ENCODE data around the gene PRRT1.
"Not testable (repeated sequence)": the region's sequence is repeated elsewhere in the genome, so short reads cannot be mapped to it uniquely, and the experiment has no call there.

PRRT1 gene

DNA sequence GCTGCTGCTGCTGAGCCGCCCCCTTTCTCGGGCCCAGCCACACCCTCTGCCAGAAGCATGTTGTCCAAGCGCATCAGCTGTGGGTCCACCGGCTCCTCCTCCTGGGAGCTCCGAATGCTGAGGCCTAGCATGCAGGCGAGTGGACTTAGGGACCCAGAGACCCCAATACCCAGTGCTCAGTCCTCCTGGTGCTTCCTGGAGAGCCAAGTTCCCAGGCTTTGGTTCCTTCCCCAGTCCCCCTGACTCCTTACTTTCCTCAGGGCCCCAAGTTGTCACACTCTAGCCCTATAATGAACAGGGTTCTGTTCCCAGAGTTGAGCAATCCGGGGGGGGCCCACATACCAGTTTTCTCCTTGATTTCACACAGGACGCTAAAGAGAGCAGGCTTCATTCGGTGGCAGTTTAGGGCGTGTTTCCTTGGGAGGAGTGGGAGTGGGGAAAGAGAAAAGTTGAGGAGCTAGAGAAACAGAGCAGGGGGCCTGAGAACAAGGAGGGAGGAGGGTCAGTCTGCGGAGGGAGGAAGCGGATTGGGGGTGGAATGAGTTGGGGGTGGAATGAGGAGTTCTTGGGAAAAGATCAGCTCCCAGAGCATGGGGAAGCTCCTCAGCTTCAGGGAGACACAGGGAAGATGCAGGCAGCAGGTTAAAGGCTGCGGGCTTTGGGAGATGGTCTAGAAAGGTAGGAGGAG lies 36.8 kb upstream of the PRRT1 start:
- no peak for DNase-seq (ENCODE audit: low read depth in 3 of 3)

DNA sequence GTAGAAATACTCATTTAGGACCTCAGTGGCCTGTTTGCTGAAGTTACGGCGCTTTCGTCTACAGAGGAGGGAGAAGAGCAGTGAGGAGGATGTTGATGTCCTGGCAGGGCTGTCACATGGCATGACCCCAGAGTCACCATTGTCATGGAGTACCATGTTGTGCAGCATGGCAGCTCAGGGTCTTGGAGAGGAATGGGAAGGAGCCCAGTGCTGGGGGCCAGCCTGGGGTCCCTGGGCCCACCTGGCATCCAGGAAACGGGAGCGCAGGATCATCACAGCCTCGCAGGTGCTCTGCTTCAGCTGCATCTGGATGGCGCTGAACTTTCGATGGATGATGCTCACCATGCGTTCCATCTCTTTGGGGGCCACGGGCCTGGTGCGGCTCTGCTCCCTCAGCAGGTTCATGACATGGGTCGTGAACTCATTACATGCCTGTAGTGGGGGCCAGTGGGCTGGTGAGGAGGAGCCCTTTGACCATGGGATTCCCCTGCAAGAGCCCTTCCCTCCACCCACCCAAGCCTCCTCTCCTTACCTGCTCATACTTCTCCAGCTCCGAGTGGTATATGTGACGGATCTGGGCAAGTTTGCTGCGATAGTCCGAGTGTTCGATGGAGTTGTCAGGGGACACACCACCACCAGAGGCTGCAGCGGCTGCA lies 36.1 kb upstream of the PRRT1 start:
- not testable (repeated sequence) for DNase-seq (ENCODE audit: low read depth in 3 of 3)

DNA sequence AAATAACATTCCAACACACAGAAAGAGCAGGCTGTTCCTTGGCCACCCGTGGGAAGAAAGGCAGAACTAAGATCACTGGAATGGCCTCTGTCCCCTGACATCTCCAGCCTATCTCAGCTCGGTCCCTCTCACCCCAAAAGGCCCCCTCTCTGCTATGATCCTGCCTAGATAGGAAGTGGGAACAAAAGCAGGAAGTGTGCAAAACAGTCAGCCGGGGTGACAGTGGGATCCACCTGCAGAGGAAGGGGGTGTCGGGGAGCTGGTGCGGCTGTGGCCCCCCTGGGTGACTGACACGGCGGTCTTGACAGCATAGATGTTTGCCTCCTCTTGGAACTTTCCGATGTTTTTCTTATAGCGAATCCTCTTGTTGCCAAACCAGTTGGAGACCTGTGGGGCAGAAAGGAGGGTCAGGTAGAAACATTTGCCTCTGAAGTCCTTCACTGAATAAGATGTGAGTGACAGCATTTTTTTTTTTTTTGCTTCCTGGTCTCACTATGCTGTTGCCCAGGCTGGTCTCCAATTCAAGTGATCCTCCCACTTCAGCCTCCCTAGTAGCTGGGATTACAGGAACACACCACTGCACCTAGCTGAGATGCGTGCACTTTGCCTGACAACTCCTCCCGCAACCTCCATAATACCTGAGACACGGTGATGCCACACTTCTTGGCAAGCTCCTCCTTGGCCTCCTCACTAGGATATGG lies 35.4 kb upstream of the PRRT1 start:
- DNase-seq (ENCODE audit: low read depth in 3 of 3), result no peak

DNA sequence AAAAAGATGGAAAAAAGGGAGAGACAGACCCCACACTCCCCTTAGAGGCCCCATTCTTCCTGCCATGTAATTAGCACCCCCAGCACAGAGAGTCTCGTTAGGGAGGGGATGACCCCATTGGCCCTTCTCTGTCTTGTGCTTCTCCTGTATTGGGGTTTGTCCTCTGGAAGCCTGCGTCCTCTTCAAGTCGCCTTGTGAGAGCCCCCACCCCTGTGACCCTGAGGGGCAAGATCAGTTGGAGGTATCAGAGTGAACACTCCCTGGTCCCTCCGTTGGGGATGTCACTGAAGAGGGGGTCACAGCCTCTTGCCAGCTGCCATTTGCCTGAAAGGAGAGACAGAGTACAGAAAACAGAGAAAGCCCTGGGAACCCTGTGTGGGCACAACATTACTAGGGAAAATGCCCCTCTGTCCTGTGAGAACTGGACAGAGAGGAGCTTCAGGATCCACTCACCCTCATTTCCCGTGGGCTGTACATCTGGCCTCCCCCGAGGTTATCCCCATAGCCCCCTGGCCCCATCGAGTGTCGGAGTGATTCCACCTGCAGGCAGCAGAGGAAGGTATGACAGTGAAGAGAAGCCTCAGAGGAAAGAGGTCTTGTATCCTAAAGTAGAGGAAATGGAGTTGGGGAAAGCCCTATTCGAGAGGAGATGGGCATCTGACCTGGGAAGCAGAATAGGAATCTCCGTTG lies 34.6 kb upstream of the PRRT1 start:
- DNase-seq (ENCODE audit: low read depth in 3 of 3), result not testable (repeated sequence)

DNA sequence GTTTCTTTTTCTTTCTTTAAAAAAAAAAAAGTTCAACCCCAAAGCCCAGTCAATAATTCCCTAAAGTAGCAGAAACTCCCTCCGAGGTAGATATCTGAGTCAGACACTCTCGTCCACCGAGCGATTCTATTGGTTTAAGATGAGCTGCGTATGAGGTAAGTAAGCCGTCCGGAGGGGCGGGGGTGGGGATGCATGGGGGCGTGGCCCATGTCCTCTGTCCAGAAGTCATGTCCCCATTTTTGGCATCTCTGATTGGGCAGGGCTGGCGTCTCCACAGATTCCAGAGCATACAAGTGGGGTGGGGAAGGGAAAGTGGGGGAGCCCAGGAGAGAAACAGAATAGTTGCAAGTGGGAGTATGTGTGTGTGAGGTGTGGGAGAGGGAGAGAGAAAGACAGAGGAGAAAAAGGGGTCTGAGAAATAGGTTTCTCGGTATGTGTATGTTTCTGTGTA lies 34.0 kb upstream of the PRRT1 start:
- DNase-seq (ENCODE audit: low read depth in 3 of 3), result peak in 1 of 3 donors; percentile 34

DNA sequence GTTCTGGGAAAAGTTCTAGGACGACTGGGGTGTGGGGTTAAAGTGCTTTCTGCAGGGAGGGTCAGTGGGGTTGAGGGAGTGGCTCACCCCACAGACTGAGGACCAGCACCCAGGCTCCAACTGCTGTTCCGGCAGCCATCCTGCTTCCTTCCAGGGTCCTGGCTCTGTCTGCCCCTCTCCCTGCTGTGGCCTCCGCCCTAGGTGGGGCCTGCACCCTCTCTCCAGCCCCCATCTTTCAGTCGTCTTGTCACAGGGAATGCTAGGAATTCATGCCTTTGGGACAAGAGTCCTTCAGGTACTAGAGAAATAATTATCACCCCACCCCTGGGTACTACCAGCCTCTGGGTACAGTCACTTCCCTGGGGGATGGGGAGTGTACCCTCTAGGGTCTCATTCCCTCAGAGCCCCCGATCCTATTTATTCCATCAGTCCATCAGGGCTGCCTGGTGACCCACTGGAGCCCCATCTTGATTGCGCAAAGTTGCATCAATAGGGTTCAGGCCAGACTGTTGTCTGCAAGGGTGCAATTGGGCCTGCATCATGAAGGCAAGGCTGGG lies 32.4 kb upstream of the PRRT1 start, which contains the start of gene AGER:
Gene AGER (minus strand): TSS at position 170 of the 557 bp plus-strand sequence. CDS start 31 bp downstream, at position 139.
- DNase-seq (ENCODE audit: low read depth in 3 of 3), result no peak

DNA sequence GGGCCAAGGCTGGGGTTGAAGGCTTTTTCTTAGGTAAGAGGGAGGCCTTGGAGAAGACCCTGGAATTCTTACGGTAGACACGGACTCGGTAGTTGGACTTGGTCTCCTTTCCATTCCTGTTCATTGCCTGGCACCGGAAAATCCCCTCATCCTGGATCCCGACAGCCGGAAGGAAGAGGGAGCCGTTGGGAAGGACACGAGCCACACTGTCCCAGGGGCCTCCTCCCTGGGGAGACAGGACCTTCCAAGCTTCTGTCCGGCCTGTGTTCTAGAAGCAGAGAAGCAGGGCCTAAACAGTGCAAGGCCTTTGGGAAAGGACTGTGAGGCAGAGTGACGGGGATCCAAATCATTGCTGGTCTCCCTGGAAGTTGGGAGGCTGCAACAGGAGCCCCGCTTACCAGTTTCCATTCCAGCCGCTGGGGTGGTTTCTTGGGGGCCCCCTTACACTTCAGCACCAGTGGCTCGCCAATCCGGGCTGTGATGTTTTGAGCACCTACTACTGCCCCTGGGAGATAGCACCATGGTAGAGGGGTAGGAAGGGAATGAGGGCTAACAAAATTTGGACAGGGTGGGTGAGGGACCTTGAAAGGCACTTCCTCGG lies 31.8 kb upstream of the PRRT1 start:
- DNase-seq (ENCODE audit: low read depth in 3 of 3), result no peak

DNA sequence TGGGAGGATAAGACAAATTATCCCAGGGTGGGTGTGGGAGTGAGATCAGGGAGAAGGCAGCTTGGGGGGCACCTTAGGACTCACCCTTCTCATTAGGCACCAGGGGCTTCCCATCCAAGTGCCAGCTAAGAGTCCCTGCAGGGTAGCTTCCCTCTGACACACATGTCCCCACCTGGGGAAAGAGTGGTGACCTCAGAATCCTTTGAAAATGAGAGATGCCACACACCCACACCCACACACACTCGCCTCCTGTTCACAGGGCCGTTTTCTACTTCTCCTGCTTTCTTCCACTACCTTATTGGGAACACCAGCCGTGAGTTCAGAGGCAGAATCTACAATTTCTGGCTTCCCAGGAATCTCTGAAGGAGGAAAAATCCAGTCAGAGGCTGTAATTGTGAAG lies 31.3 kb upstream of the PRRT1 start:
- no peak for DNase-seq (ENCODE audit: low read depth in 3 of 3)

DNA sequence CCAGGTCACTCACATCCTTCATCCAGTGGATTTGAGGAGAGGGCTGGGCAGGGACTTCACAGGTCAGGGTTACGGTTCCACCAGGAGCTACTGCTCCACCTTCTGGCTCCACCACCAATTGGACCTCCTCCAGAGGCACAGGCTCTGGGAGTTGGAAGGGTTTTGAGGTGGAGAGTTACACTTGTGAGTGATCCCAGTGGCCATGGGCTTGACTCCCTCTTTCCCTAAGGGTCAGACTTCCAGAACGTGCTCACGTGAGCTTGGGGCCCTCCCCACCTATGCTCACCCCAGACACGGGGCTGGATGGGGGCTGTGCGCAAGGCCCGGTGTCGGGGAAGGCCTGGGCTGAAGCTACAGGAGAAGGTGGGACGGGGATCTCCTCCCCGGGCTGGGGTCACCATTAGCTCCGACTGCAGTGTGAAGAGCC lies 30.8 kb upstream of the PRRT1 start:
- DNase-seq (ENCODE audit: low read depth in 3 of 3), result no peak

DNA sequence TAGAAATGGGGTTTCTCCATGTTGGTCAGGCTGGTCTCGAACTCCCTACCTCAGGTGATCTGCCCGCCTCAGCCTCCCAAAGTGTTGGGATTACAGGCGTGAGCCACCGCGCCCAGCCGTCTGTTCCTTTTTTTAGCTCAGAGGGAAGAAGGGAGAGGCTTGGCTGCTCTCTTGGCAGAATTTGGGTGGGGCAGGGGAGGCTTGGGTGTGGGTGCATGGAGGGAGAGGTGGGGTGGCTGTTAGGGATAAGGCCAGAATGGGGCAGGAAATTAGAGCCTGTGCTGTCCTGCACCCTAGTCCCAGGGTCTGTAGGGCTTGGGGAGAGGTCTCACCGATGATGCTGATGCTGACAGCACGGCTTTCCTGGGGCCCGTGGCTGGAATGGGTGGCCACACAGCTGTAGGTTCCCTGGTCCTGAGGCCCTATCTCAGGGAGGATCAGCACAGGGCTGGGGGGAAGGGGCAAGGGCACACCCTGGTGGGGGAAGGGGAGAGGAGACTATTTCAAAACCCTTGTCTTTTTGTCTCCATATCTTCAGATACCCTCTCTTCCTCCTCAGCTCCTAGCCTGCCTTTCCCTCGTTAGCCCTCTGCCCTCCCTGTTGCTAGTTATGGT lies 30.3 kb upstream of the PRRT1 start:
- DNase-seq (ENCODE audit: low read depth in 3 of 3), result no peak

DNA sequence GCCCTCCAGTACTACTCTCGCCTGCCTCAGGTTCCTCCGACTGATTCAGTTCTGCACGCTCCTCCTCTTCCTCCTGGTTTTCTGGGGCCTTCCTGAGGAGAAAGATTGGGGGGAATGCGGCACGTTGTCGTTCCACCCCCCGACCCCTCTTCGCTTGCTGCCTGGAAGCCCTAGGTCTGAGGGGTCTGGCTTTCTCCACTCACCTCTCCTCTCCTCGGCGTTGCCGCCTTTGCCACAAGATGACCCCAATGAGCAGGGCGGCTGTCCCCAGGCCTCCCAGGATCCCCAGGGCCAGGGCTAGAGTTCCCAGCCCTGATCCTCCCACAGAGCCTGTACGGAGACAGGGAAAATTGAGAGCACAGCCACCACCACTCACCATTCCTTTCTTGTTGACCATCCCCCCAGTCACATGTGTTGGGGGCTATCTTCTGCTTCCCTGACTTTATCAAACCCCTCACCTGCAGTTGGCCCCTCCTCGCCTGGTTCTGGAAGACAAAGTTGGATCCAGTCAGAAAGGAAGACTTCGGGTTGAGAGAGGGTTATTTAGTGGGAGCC lies 29.5 kb upstream of the PRRT1 start:
- DNase-seq (ENCODE audit: low read depth in 3 of 3), result no peak

DNA sequence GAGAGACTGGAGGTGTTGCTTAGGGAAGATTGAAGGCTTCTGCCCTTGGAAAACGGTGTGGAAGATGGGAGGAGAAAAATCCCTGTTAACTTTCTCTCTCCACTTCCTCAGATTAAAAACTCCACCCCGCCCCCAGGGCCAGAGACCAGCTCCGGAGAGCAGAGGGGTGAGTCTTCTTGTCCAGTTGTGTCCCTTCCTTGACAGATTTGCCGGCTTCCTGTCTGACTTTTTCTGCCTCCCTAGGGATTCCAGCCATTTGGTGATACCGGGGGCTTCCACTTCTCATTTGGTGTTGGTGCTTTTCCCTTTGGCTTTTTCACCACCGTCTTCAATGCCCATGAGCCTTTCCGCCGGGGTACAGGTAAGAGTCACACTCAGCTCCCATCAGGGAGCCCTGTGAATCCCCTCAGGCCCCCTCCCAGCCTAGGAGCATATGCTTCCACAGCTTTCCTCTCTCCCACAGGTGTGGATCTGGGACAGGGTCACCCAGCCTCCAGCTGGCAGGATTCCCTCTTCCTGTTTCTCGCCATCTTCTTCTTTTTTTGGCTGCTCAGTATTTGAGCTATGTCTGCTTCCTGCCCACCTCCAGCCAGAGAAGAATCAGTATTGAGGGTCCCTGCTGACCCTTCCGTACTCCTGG lies 28.1 kb upstream of the PRRT1 start:
- no peak for DNase-seq (ENCODE audit: low read depth in 3 of 3)

DNA sequence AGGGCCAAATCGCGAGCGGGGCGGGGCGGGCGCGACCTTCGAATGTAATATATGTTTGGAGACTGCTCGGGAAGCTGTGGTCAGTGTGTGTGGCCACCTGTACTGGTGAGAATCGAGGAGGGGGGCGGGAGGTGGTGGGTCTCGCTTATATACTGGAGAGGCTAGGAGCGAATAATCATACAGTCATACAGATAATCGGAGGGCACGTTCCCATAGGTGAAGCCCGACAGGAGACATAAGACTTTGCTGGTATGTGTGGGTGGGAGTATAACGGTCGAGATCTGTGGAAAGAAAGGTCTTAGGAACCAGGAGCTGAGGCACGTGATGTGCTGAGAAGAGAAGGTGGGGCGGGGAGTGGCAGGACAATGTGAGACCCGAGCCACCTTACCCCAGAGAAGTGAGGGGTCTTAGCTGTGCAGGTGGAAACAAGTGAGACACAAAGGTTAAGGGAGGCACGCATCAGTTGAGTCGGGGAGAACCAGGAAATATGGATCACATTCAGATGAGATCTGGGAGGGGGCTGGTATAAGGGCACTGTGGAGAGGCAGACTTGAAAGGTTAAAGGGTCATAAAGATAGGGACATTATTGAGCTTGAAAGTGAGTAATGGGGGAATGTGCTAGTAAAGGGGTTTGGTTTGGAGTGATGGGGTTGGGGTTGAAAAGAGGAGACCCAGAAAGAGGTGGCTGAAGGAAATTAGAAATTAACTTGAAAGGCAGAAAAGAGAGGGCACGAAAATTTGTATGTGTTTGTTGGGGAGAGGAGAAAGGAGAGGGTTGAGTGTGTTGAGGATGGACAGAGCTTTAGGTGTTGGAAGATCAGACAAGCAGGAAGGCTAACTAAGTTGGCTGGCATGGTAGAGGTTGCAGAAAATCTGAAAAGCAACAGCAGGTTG lies 27.1 kb upstream of the PRRT1 start:
- no peak for DNase-seq (ENCODE audit: low read depth in 3 of 3)

DNA sequence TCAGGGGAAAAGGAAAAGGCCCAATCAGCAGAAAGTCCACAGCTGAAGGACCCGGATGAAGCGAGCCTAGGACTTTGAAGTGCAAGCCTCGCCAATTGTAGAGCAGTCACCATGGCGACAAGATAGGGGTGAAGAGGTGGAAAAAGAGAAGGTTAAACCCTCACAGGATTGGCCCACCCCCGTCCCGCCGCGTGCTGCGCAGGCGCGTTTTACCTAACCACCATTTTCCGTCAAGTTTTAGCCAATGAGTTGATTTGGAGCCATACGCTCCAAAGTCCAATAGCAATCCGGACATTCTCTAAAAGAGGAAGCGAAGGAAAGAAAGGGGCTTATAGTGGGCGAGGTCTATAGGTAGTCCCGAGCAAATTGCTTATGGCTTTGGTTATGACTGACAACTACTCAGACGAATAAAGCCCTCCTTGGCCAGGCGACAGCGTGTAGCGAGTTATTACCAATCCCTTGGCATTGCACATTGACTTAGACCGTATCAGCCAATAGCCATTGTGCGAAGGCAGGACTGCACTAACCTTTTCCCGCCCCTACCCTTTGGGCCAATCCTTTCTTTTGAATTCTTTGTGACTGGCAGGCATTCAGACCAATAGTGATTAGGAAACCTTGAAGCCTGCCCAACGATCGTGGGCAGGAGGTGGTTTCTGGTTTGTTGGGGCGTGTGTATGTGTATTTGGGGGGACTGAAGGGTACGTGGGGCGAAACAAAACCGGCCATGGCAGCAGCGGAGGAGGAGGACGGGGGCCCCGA lies 26.2 kb upstream of the PRRT1 start, which contains the start of gene RNF5:
Gene RNF5 (plus strand): TSS at position 618 of the 759 bp plus-strand sequence. CDS start 107 bp downstream, at position 725.
- DNase-seq (ENCODE audit: low read depth in 3 of 3), result peak; percentile 82 to 92 (median 90)

DNA sequence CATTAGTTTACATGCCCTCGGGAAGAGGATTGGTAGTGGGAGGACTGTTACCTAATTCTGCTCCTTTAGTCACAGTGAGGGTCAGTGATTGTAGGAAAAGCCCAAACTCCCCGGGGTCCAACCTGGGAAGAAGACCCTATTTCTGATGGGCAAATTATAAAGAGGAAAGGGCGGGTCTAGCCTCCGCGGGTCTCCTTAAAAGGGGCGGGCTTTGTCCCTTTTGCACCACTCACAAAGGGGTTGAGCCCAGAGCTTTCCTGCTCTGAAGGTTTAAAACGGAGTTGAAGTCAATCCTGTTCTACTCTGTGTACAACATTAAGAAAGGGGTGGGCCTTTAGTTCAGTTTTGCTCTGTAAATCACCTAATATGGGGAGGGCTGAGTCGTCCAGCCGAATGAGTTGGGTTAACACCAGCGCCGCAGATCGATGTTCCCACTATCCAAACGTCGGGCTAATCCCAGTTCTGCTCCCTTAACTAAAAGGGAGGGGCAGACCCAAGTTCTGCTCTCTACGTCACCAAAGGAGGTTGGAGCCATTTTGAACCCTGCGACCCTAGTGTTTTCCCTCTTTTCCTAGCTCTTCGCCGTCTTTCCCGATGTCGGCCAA lies 25.5 kb upstream of the PRRT1 start:
- DNase-seq (ENCODE audit: low read depth in 3 of 3), result no peak

DNA sequence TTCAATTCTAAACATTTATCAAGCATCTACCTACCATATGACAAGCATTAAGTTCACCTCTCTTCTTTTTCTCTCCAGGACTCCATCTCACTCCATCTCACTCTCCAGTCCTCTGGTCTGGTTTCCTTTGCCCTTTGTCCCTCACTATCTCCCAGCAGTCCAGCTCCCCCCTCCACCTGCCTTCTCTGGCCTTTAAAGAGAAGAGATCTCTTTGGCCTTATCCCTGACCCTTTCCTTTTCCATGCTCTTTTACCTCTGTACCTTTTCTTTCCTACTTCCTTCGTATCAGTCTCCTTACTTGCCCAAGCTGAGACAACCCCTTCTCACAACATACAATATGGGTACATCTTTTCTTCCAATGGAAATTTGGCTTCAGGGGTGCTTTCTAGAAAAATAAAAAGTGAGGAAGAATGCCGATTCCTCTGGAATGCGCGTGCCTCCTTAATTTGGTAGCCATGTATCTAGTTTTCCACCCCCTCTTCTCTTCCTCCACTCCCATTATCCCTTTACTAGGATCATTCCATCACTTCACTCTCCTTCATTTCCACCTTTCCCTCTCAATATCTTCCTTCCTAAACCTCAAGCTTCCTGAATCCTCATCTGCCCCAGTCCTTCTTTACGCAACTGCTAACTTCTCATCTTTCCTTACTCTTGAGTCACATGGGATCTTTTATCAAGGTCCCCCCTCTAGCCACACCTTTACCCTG lies 24.9 kb upstream of the PRRT1 start:
- DNase-seq (ENCODE audit: low read depth in 3 of 3), result no peak
